Kidney tubule cell (primary cell): ENCODE results near the gene RCC2.

ENCODE experiments used
- DNase-seq: peaks from one replicate; pipeline ENCODE4 v3.0.0-alpha.2; 2018; ENCODE audit warnings: low spot score

RCC2 gene

DNA sequence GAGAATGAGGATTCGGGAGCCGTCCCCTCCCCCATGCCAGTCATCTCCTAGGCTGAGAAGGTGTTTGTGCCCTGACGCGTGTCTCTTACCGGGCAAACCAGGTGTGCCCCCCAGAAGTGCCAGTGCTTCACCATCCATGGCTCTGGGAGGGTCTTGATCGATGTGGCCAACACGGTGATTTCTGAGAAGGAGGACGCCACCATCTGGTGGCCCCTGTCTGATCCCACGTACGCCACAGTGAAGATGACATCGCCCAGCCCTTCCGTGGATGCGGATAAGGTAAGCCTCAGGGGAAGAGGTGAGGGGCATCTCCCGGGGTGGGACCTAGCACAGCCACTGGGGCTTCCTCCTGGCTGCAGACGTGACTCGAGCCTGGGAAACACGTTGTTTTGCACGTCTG is 66.5 kb downstream of the RCC2 start:
- DNase-seq = no peak

DNA sequence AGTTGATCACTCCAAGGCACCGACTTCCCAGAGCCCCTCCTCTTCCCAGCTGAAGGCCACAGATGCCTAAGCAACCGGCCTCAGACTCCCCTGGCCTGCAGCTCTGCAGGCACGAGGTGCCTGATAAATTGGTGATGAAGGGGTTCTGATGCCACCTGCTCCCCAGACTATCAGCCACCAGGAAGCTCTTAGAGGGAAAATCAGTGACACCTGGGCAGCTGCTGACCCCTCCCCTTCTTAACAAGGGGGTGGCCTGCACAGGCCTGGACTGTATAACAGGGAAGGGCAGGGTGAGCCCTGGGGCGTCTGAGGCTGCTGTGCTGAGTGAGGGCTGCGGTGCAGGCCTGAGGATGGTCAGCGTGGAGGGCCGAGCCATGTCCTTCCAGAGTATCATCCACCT is 67.6 kb downstream of the RCC2 start, which contains the start of gene PADI6:
Gene PADI6 (plus strand): TSS at position 301 of the 400 bp plus-strand sequence. CDS start 50 bp downstream, at position 351.
- no peak for DNase-seq

DNA sequence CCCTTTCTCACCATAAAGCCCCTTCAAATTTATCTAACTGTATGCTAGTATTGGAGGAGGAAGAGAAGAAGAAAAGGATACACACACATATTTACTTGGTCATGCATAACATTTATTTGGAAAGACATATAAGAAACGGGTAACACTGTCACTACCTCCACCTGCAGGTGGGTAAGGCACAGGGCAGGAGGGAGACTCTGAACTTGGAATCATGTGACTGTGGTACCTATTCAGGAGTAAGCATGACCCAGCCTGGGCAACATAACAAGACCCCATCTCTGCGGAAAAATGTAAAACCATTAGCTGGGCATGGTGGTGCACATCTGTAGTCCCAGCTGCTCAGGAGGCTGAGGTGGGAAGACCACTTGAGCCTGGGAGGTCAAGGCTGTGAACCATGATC is 68.9 kb downstream of the RCC2 start:
- peak; percentile 55 for DNase-seq

DNA sequence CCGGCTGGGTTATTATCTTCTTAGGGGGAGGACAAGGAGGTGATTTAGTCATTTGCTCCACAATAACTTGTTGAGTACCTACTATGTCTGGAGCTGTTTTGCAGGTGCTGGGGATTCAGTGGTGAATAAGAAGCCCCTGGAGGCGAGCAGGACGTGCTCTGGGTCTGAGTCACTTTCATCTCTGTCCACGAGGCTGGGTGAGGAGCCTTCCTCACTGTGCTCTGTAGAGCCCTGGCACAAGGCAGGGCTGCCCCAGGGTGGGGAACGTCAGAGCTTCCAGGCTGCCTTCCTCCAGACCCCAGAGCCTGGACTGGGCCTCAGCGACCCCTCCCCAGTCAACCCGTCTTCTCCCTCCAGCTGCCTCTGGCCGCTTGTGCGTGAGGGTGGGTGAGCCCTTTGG is 70.0 kb downstream of the RCC2 start:
- peak; percentile 78 for DNase-seq

DNA sequence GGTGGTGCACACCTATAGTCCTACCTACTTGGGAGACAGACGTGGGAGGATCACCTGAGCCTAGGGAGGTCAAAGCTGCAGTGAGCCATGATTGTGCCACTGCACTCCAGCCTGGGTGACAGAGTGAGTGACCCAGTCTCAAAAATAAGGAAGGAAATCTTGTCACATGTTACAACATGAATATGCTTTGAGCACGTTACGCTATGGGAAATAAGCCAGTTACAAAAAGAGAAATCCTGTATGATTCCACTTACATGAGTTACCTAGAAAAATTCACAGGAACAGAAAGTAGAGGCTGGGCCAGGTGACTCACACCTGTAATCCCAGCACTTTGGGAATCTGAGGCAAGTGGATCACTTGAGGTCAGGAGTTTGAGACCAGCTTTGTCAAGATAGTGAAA is 74.2 kb downstream of the RCC2 start:
- DNase-seq = no peak

DNA sequence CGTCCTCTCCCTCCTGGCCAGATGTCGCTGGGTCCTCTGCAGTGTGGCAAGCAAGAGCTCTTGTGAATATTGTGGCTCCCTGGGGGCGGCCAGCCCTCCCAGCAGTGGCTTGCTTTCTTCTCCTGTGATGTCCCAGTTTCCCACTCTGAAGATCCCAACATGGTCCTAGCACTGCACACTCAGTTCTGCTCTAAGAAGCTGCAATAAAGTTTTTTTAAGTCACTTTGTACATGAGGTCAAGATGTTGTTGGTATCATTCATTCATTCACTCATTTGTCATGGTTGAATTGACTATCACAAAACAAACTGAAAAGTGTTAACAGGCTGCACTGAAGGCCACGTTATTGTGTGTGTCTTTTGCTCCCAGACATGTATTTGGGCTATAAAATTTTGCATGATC is 75.7 kb downstream of the RCC2 start:
- DNase-seq = no peak

DNA sequence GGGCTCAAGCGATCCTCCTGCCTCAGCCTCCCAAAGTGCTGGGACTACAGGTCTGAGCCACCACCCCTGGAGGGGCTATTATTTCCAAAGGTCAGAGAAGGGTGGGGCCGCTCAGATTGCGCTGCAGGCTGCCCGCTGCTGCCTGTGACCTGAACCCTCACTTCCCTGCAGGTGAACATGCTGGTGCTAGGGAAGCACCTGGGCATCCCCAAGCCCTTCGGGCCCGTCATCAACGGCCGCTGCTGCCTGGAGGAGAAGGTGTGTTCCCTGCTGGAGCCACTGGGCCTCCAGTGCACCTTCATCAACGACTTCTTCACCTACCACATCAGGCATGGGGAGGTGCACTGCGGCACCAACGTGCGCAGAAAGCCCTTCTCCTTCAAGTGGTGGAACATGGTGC is 76.1 kb downstream of the RCC2 start:
- no peak for DNase-seq

DNA sequence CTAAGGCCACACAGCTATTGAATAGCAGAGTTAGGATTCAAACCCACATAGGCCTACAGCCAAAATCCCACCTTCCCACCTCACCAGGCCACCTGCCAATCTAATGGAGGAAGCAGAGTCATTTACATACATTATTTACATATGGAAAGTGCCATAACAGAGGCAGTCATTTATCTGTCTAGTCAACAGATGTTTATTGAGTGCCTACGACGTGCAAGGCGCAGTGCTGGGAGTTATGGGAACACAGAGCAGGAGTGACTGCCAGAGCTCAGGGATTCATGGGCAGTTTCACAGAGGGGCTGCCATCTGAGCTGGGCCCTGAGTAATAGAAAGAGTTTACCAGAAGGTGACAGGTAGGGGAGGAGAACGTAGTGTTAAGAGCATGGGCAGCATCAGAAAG is 77.8 kb downstream of the RCC2 start:
- no peak for DNase-seq

DNA sequence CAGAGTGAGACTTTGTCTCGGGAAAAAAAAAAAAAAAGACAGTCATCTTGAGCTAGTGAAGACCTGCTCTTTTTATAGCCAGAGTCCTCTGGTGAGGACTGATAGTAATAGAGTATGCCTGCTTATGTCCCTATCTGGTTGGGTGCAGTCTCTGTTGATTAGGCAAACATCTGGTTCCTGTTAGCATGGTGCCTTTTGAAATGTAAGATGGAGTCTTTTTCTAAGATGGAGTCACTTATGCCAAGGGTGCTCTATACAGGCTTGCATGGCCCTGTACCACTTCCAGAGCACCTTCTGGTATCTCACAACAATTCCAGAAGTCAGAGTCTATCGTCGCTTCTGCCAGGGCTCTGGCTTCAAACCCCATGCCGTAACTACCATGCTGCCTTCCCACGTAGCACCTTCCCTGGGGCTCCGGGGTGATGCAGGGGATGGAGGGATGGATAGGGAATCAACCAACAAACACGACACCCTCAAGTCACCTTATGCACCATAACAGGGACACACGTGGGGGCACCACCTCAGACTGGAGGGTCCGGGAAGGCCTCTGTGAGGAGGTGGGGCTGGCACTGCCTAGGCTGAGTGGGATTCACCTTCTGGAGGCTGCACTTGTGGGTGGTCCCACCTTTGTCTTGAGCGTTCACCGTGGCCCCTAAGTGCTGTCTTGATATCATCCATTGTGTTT is 79.1 kb downstream of the RCC2 start:
- DNase-seq = no peak

DNA sequence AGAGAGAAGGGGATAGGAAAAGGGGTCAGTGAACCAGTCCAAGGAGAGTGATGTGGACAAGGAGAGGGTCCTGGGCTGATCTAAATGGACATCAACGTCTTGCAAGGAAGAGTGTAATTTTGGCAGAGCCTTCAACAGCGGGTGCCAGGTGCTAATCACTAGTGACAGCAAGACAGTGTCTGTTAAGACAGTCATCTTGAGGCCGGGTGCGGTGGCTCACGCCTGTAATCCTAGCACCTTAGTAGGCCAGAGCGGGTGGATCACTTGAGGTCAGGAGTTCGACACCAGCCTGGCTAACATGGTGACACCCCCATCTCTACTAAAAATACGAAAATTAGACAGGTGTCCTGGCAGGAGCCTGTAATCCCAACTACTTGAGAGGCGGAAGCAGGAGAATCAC is 79.7 kb downstream of the RCC2 start:
- DNase-seq = no peak

DNA sequence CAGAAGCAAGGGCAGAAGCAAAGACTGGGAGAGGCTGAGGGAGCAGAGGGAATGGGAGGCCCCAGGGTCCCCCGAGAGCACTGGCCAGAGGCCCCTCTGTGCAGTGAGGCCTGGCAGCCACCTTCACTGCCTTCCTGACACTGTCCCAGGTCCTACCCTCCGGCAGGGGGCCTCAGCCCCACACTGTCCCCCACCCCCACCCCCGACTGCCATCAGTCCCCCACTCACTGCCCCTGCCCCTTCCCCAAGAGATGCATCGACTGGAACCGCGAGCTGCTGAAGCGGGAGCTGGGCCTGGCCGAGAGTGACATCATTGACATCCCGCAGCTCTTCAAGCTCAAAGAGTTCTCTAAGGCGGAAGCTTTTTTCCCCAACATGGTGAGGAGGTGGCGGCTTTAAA is 80.4 kb downstream of the RCC2 start:
- DNase-seq = no peak

DNA sequence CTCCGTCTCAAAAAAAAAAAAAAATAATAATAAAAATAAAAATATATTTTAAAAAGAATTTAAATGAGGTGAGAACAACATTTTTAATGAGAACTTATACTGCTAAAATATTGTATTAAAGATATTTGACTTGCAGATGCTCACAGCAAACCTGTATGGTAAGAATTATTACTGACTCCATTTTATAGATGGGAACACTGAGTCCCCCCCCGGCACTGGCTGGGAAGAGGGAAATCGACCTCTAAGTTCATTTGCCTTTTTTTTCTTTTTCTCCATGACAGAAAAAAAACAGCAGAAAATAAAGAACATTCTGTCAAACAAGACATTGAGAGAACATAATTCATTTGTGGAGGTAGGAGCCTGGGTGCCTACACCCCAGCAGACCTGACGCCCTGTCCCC is 80.9 kb downstream of the RCC2 start:
- no peak for DNase-seq
